PC-3 (cell line): ENCODE data around the gene NTN5.

Experiments used
- CTCF ChIP-seq: fragments of 300-600 bp; sonication (generic); conservative IDR thresholded peaks from 2 replicates; pipeline ENCODE4 v1.5.1; 2017; ENCODE audit warnings: antibody characterized with exemption, low read depth, mild to moderate bottlenecking, low read length
- EZH2 ChIP-seq: fragments of 300-600 bp; sonication (generic); IDR thresholded peaks from one replicate; pipeline ENCODE4 v1.6.1; 2017; ENCODE audit warnings: antibody characterized with exemption, mild to moderate bottlenecking, low read length; ENCODE audit not compliant: unreplicated experiment
- EZH2phosphoT487 ChIP-seq: fragments of 300-600 bp; sonication (generic); IDR thresholded peaks from 2 replicates; pipeline ENCODE4 v1.6.1; 2018; ENCODE audit warnings: mild to moderate bottlenecking, antibody characterized with exemption, low read length, borderline replicate concordance

GRCh38 chr19:48634036-48634342 is 38.8 kb downstream of the NTN5 start:
- no peak for TF ChIP-seq CTCF
- no peak for TF ChIP-seq EZH2phosphoT487
- no peak for TF ChIP-seq EZH2
